K562 (cell line): Measurements from ENCODE around the gene CCDC71L. TPM values are rescaled to one million over a fixed set of nuclear protein-coding genes. Genes with fewer than 3 reads are reported as not detected.

Experiments
- CCAR2 ChIP-seq: fragments of 200-400 bp; formaldehyde crosslinking; IDR thresholded peaks from 2 replicates; pipeline ENCODE4 v1.6.1; 2017; ENCODE audit warnings: mild to moderate bottlenecking, low read depth, low read length
- DACH1 ChIP-seq: fragments of 450-650 bp; IDR thresholded peaks from 2 replicates; pipeline ENCODE4 v1.6.1; 2018; ENCODE audit not compliant: partially characterized antibody
- DPF2 ChIP-seq: fragments of 450-650 bp; IDR thresholded peaks from 2 replicates; pipeline ENCODE4 v1.6.1; 2016
- GABPB1 ChIP-seq: sonication (generic); formaldehyde crosslinking; IDR thresholded peaks from 2 replicates; pipeline ENCODE4 v1.8.0; 2022; ENCODE audit warnings: mild to moderate bottlenecking, missing genetic modification reagents
- GATAD2A ChIP-seq: fragments of 450-650 bp; IDR thresholded peaks from 2 replicates; pipeline ENCODE4 v1.6.1; 2017
- HDAC6 ChIP-seq: IDR thresholded peaks from 2 replicates; pipeline ENCODE4 v1.6.1; 2012; ENCODE audit warnings: low read depth, mild to moderate bottlenecking, control low read depth, inconsistent platforms, low read length, moderate library complexity
- KAT2B ChIP-seq: IDR thresholded peaks from one replicate; pipeline ENCODE4 v1.6.1; 2012; ENCODE audit warnings: low read depth, mild to moderate bottlenecking, control low read depth, inconsistent platforms, low read length, moderate library complexity
- KLF1 ChIP-seq: fragments of 450-650 bp; IDR thresholded peaks from 2 replicates; pipeline ENCODE4 v1.6.1; 2016; ENCODE audit warnings: missing genetic modification characterization, missing compliant biosample characterization
- NUFIP1 ChIP-seq: fragments of 450-650 bp; IDR thresholded peaks from 2 replicates; pipeline ENCODE4 v1.6.1; 2018; ENCODE audit not compliant: partially characterized antibody
- POLR2AphosphoS2 ChIP-seq: IDR thresholded peaks from 2 replicates; pipeline ENCODE4 v1.6.1; 2012; ENCODE audit warnings: low read length, improper control_type of control experiment
- SRSF3 ChIP-seq: fragments of 200-400 bp; formaldehyde crosslinking; IDR thresholded peaks from 2 replicates; pipeline ENCODE4 v1.6.1; 2016; ENCODE audit warnings: mild to moderate bottlenecking, low read length, moderate library complexity; ENCODE audit not compliant: insufficient read depth
- TRIM28 ChIP-seq: fragments of 450-650 bp; IDR thresholded peaks from 2 replicates; pipeline ENCODE4 v1.6.1; 2017
- U2AF1 ChIP-seq: fragments of 200-400 bp; formaldehyde crosslinking; optimal IDR thresholded peaks from 2 replicates; pipeline ENCODE3; 2017; ENCODE audit warnings: mild to moderate bottlenecking, low read depth, low read length, moderate library complexity
- XRCC5 ChIP-seq: fragments of 200-400 bp; formaldehyde crosslinking; IDR thresholded peaks from 2 replicates; pipeline ENCODE4 v1.6.1; 2017; ENCODE audit warnings: low read depth, mild to moderate bottlenecking, low read length
- ZNF174 ChIP-seq: fragments of 250-450 bp; sonication (Bioruptor Pico); IDR thresholded peaks from 2 replicates; pipeline ENCODE4 v1.4.0; 2020; ENCODE audit warnings: mild to moderate bottlenecking
- ZNF586 ChIP-seq: fragments of 450-650 bp; formaldehyde crosslinking; conservative IDR thresholded peaks from 2 replicates; pipeline ENCODE4 v1.4.0; 2020; ENCODE audit warnings: mild to moderate bottlenecking, moderate library complexity
- ZNF717 ChIP-seq: fragments of 250-450 bp; sonication (Bioruptor Pico); IDR thresholded peaks from 2 replicates; pipeline ENCODE4 v1.5.0; 2021
- polyA plus RNA-seq, 8 experiments: library from polyadenylated mRNA; depleted of rRNA in 4 of 8; stranded (reverse) in 5 of 8; unstranded in 3 of 8; fragments of >200 nt; fragmentation: Nextera tagmentation in 2 of 8; fragmentation: Illumina TruSeq in 1 of 8; extraction: Ambion mirVana in 2 of 8; extraction: Trizol in 1 of 8; gene quantifications; 2 replicates each; pipeline versions ENCODE4 v1.2.1 to v1.2.3, GENCODE V29; 2011 to 2014; ENCODE audit warnings: inconsistent platforms in 1 of 8, missing spikeins in 1 of 8
- total RNA-seq, 7 experiments: library from RNA; depleted of rRNA in 6 of 7; stranded (reverse); fragments of >200 nt in 6 of 7; fragmentation: Illumina TruSeq in 2 of 7; extraction: Trizol in 2 of 7; gene quantifications; 2 replicates each; pipeline versions ENCODE4 v1.2.1 to v1.2.3, GENCODE V29; 2011 to 2021; ENCODE audit warnings: low replicate concordance in 1 of 7
- TF ChIP-seq, protein P1 (sequence below), 2 experiments: fragments of 450-650 bp in 1 of 2; sonication (generic) in 1 of 2; formaldehyde crosslinking in 1 of 2; IDR thresholded peaks; 2 replicates each; pipeline versions ENCODE4 v1.7.1 to v1.9.0; 2016 to 2022; ENCODE audit warnings: inconsistent platforms in 1 of 2, mild to moderate bottlenecking in 1 of 2, missing genetic modification reagents in 1 of 2
- TF ChIP-seq, protein P2 (sequence below): fragments of 250-450 bp; sonication (Bioruptor Pico); IDR thresholded peaks from 2 replicates; pipeline ENCODE4 v1.8.0; 2022; ENCODE audit warnings: inconsistent platforms

Gene CCDC71L
- total and polyA plus RNA-seq, 9 of the 15 experiments (the other 6 are each of a cell fraction or from before 2014, with no cell fraction given) = 5.7 to 108 (median 25.4) TPM

DNA sequence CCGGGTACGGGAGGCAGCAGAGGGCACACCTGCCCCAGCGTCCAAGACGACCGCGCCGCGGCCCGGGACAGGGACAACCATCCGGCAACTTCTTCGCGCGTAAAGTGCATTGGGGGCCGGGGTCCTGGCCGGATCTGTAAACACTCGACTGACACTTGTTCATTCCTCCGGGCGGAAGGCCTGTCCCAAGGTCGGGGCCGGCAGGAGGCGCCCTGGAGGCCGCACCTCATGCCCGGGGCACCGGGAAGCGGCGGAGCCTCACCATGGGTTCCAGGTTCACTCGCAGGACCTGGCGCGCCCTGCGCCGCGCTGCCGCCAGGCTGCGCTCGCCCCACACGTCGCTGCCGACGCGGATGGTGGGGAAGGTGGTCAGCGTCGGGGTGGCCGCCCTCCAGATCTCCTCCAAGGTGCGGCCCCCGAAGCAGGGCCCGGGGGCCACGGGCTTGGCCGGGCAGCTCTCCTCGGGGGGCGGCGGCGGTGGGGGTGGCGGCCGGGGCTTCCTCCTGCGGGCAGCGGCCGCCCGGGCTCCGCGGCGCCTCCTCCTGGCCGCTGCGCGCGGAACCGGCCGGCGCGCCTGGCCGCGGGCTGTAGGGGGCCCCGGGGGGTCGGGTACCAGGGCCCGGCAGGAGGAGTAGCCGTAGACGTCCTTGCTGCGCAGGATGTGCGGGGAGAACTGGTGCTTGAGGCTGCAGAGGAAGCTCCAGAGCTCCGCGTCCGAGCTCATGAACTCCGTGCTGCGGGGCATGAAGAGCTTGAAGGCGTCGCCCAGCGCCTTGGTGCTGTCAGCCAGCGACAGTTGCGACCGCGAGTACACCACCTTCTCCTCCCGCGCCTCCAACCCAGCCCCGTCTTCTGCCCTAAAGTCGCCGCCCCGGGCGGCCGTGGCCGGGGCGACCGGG lies 746 bp downstream of the CCDC71L start (continued):
- TF ChIP-seq, protein P1, sequence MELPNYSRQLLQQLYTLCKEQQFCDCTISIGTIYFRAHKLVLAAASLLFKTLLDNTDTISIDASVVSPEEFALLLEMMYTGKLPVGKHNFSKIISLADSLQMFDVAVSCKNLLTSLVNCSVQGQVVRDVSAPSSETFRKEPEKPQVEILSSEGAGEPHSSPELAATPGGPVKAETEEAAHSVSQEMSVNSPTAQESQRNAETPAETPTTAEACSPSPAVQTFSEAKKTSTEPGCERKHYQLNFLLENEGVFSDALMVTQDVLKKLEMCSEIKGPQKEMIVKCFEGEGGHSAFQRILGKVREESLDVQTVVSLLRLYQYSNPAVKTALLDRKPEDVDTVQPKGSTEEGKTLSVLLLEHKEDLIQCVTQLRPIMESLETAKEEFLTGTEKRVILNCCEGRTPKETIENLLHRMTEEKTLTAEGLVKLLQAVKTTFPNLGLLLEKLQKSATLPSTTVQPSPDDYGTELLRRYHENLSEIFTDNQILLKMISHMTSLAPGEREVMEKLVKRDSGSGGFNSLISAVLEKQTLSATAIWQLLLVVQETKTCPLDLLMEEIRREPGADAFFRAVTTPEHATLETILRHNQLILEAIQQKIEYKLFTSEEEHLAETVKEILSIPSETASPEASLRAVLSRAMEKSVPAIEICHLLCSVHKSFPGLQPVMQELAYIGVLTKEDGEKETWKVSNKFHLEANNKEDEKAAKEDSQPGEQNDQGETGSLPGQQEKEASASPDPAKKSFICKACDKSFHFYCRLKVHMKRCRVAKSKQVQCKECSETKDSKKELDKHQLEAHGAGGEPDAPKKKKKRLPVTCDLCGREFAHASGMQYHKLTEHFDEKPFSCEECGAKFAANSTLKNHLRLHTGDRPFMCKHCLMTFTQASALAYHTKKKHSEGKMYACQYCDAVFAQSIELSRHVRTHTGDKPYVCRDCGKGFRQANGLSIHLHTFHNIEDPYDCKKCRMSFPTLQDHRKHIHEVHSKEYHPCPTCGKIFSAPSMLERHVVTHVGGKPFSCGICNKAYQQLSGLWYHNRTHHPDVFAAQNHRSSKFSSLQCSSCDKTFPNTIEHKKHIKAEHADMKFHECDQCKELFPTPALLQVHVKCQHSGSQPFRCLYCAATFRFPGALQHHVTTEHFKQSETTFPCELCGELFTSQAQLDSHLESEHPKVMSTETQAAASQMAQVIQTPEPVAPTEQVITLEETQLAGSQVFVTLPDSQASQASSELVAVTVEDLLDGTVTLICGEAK (IDR thresholded peaks at IDR 0.05) = peak; percentile 53; the same call in 1 of the 2 replicates
- TF ChIP-seq, protein P1 (CRISPR knock-in tag; IDR thresholded peaks at IDR 0.05) = no peak
- peak; percentile 26 for TF ChIP-seq DACH1
- TF ChIP-seq XRCC5 = peak; percentile 90
- no peak; the same call in 1 of the 2 replicates for TF ChIP-seq POLR2AphosphoS2
- TF ChIP-seq HDAC6 = no peak
- TF ChIP-seq ZNF717 = no peak
- no peak; the same call in 1 of the 2 replicates for TF ChIP-seq TRIM28
- peak; percentile 95 for TF ChIP-seq GATAD2A
- peak; percentile 85 for TF ChIP-seq U2AF1
- no peak for TF ChIP-seq CCAR2
- no peak for TF ChIP-seq NUFIP1
- peak; percentile 83 for TF ChIP-seq GABPB1 (CRISPR knock-in tag)
- TF ChIP-seq ZNF174 (CRISPR knock-in tag) = no peak
- peak; percentile 38 for TF ChIP-seq KAT2B
- no peak for TF ChIP-seq ZNF586 (CRISPR knock-in tag)
- TF ChIP-seq, protein P2, sequence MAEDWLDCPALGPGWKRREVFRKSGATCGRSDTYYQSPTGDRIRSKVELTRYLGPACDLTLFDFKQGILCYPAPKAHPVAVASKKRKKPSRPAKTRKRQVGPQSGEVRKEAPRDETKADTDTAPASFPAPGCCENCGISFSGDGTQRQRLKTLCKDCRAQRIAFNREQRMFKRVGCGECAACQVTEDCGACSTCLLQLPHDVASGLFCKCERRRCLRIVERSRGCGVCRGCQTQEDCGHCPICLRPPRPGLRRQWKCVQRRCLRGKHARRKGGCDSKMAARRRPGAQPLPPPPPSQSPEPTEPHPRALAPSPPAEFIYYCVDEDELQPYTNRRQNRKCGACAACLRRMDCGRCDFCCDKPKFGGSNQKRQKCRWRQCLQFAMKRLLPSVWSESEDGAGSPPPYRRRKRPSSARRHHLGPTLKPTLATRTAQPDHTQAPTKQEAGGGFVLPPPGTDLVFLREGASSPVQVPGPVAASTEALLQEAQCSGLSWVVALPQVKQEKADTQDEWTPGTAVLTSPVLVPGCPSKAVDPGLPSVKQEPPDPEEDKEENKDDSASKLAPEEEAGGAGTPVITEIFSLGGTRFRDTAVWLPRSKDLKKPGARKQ (CRISPR knock-in tag) = no peak
- peak; percentile 85 for TF ChIP-seq KLF1
- TF ChIP-seq SRSF3 = 0 out of 2 replicates have a peak, but pooled peaks have one; percentile 41
- TF ChIP-seq DPF2 = 0 out of 2 replicates have a peak, but pooled peaks have one; percentile 6
